Smooth muscle cell (in vitro differentiated cells): ENCODE results near the gene ACTN2. TPM values are rescaled to one million over a fixed set of nuclear protein-coding genes. Genes with fewer than 3 reads are reported as not detected.

Source experiments
- DNase-seq: peaks from one replicate; lab custom pipeline; 2025; ENCODE audit not compliant: unreplicated experiment; lab: John Stamatoyannopoulos, UW
- H2AFZ ChIP-seq: fragments of 200-600 bp; sonication (generic); 2 replicates; pipeline ENCODE4 v1.6.0; 2016; ENCODE audit warnings: antibody characterized with exemption, low read depth, mild to moderate bottlenecking
- H3F3A ChIP-seq: fragments of 200-600 bp; sonication (generic); 2 replicates; pipeline ENCODE4 v1.6.0; 2017; ENCODE audit warnings: antibody characterized with exemption, low read depth
- H3K27ac ChIP-seq: fragments of 200-600 bp; sonication (generic); 2 replicates; pipeline ENCODE4 v1.5.1; 2016; ENCODE audit warnings: low read depth, mild to moderate bottlenecking
- H3K27me3 ChIP-seq: fragments of 200-600 bp; sonication (generic); 2 replicates; pipeline ENCODE4 v1.6.1; 2016; ENCODE audit warnings: low read depth, mild to moderate bottlenecking
- H3K36me3 ChIP-seq: fragments of 200-600 bp; sonication (generic); 2 replicates; pipeline ENCODE4 v1.5.1; 2016; ENCODE audit warnings: low read depth
- H3K4me1 ChIP-seq: fragments of 200-600 bp; sonication (generic); 2 replicates; pipeline ENCODE4 v1.5.1; 2016; ENCODE audit warnings: low read depth
- H3K4me2 ChIP-seq: fragments of 200-600 bp; sonication (generic); 2 replicates; pipeline ENCODE4 v1.6.0; 2016; ENCODE audit warnings: mild to moderate bottlenecking
- H3K4me3 ChIP-seq: fragments of 200-600 bp; sonication (generic); 2 replicates; pipeline ENCODE4 v1.5.1; 2016; ENCODE audit warnings: mild to moderate bottlenecking
- H3K79me2 ChIP-seq: fragments of 200-600 bp; sonication (generic); 2 replicates; pipeline ENCODE4 v1.6.0; 2016; ENCODE audit warnings: low read depth, mild to moderate bottlenecking
- H3K9ac ChIP-seq: fragments of 200-600 bp; sonication (generic); 2 replicates; pipeline ENCODE4 v1.6.0; 2016; ENCODE audit warnings: low read depth
- H3K9me3 ChIP-seq: fragments of 200-600 bp; sonication (generic); replicated peaks from 2 replicates; pipeline ENCODE4 v1.5.1; 2016; ENCODE audit warnings: low read depth
- H4K20me1 ChIP-seq: fragments of 200-600 bp; sonication (generic); 2 replicates; pipeline ENCODE4 v1.6.0; 2016; ENCODE audit warnings: low read depth
- CTCF ChIP-seq: fragments of 200-600 bp; sonication (generic); IDR thresholded peaks from 2 replicates; pipeline ENCODE4 v1.5.1; 2017; ENCODE audit warnings: borderline replicate concordance, mild to moderate bottlenecking, antibody characterized with exemption; ENCODE audit not compliant: insufficient read depth, poor library complexity, severe bottlenecking
- WGBS: methylation state at CpG from one replicate; pipeline ENCODE4 v1.1.7; 2016; ENCODE audit warnings: low lambda C conversion rate; 5-methylcytosine and 5-hydroxymethylcytosine counted together
- polyA plus RNA-seq: library from polyadenylated mRNA; unstranded; fragments of >200 nt; fragmentation: Nextera tagmentation; extraction: Ambion mirVana; gene quantifications from 2 replicates; pipeline ENCODE4 v1.2.1, GENCODE V29; 2016
- total RNA-seq: library from RNA; depleted of rRNA; stranded (reverse); fragments of >200 nt; gene quantifications from 2 replicates; pipeline ENCODE4 v1.2.3, GENCODE V29; 2014

ACTN2 gene
- total and polyA plus RNA-seq, 2 experiments from 2014 or later, result not detected

- Histone ChIP-seq H3K4me3 (no peak overlapping the region), H4K20me1 (no peaks in the 10 kb centered on the region), H3K27ac (no peak overlapping the region), H3K36me3 (no peaks in the 10 kb centered on the region), H3K27me3 (no peaks in the 10 kb centered on the region), H3K4me1 (no peaks in the 10 kb centered on the region), H3K79me2 (no peaks in the 10 kb centered on the region), H3F3A (no peaks in the 10 kb centered on the region), H2AFZ (no peak overlapping the region), H3K4me2 (no peak overlapping the region), H3K9ac (no peak overlapping the region), H3K9me3 (no peaks in the 10 kb centered on the region)
- no peak for TF ChIP-seq CTCF
- DNase-seq, result no peak
- WGBS, result 95% methylated on average over 4 of the region's 4 CpGs
These were observed 42.5 kb downstream of the ACTN2 start for GRCh38 chr1:236728752-236729151.

GRCh38 chr1:236733653-236734052 is 47.4 kb downstream of the ACTN2 start:
- Histone ChIP-seq H3K27me3 (no peaks in the 10 kb centered on the region), H3K4me2 (no peak overlapping the region), H3F3A (no peaks in the 10 kb centered on the region), H2AFZ (no peak overlapping the region), H3K27ac (no peak overlapping the region), H3K9me3 (no peaks in the 10 kb centered on the region), H3K4me1 (no peaks in the 10 kb centered on the region), H3K9ac (no peak overlapping the region), H3K4me3 (no peak overlapping the region), H4K20me1 (no peaks in the 10 kb centered on the region), H3K79me2 (no peaks in the 10 kb centered on the region), H3K36me3 (no peaks in the 10 kb centered on the region)
- 53% methylated on average over 3 of the region's 3 CpGs for WGBS
- no peak for TF ChIP-seq CTCF
- no peak for DNase-seq

- Histone ChIP-seq H2AFZ (no peak overlapping the region), H3K36me3 (no peaks in the 10 kb centered on the region), H3K4me3 (no peak overlapping the region), H3K4me1 (no peaks in the 10 kb centered on the region), H3K9me3 (no peaks in the 10 kb centered on the region), H3K27me3 (no peaks in the 10 kb centered on the region), H3K79me2 (no peaks in the 10 kb centered on the region), H3K9ac (no peak overlapping the region), H3K4me2 (no peak overlapping the region), H3K27ac (no peak overlapping the region), H4K20me1 (no peaks in the 10 kb centered on the region), H3F3A (no peaks in the 10 kb centered on the region)
- TF ChIP-seq CTCF, result no peak
- no peak for DNase-seq
- 80% methylated on average over 8 of the region's 8 CpGs for WGBS
These were observed 48.0 kb downstream of the ACTN2 start for GRCh38 chr1:236734141-236734765.

GRCh38 chr1:236736761-236737160 is 50.5 kb downstream of the ACTN2 start:
- H3K36me3 ChIP-seq, result no peaks in the 10 kb centered on the region
- H3F3A ChIP-seq, result no peaks in the 10 kb centered on the region
- no peaks in the 10 kb centered on the region for H3K27me3 ChIP-seq
- H3K27ac ChIP-seq, result no peak overlapping the region
- WGBS, result 87% methylated on average over 15 of the region's 15 CpGs
- no peak overlapping the region for H3K4me2 ChIP-seq
- H2AFZ ChIP-seq, result no peak overlapping the region
- TF ChIP-seq CTCF, result no peak
- H3K4me1 ChIP-seq, result no peaks in the 10 kb centered on the region
- no peaks in the 10 kb centered on the region for H4K20me1 ChIP-seq
- no peak overlapping the region for H3K4me3 ChIP-seq
- no peak overlapping the region for H3K9ac ChIP-seq
- no peaks in the 10 kb centered on the region for H3K79me2 ChIP-seq
- no peak for DNase-seq
- no peaks in the 10 kb centered on the region for H3K9me3 ChIP-seq
